ENCODE measurements around the gene GSC2.

Gene GSC2

GRCh38 chr22:19149991-19150390, at the start of gene GSC2:
Gene GSC2, minus strand, starts transcription at chr22:19150292. Its CDS starts 9 bp downstream, at chr22:19150283.
- no peak for DNase-seq (ENCODE audit: low read depth in 2 of 2)

- no peak for DNase-seq (ENCODE audit: low read depth in 2 of 2)
Observed at GRCh38 chr22:19199479-19199878, 49.4 kb upstream of the GSC2 start.

GRCh38 chr22:19197997-19198865, 48.1 kb upstream of the GSC2 start:
- no peak for DNase-seq (ENCODE audit: low read depth in 2 of 2)

GRCh38 chr22:19196841-19197612, 46.9 kb upstream of the GSC2 start:
- DNase-seq (ENCODE audit: low read depth in 2 of 2), result no peak

- no peak for DNase-seq (ENCODE audit: low read depth in 2 of 2)
Observed at GRCh38 chr22:19195796-19196731, 46.0 kb upstream of the GSC2 start.

- no peak for DNase-seq (ENCODE audit: low read depth in 2 of 2)
Observed at GRCh38 chr22:19194766-19195536, 44.9 kb upstream of the GSC2 start.

- no peak for DNase-seq (ENCODE audit: low read depth in 2 of 2)
Observed at GRCh38 chr22:19193879-19194278, 43.8 kb upstream of the GSC2 start.

- no peak for DNase-seq (ENCODE audit: low read depth in 2 of 2)
Observed at GRCh38 chr22:19187716-19188563, 37.8 kb upstream of the GSC2 start.

- no peak for DNase-seq (ENCODE audit: low read depth in 2 of 2)
Observed at GRCh38 chr22:19184276-19184997, 34.3 kb upstream of the GSC2 start.

- DNase-seq (ENCODE audit: low read depth in 2 of 2), result no peak
Observed at GRCh38 chr22:19183216-19183615, 33.1 kb upstream of the GSC2 start.

GRCh38 chr22:19182472-19183157, 32.5 kb upstream of the GSC2 start:
- DNase-seq (ENCODE audit: low read depth in 2 of 2), result no peak

GRCh38 chr22:19181786-19182471, 31.8 kb upstream of the GSC2 start:
- no peak for DNase-seq (ENCODE audit: low read depth in 2 of 2)

- DNase-seq (ENCODE audit: low read depth in 2 of 2), result no peak
Observed at GRCh38 chr22:19180740-19181410, 30.8 kb upstream of the GSC2 start.

GRCh38 chr22:19180234-19180633, 30.1 kb upstream of the GSC2 start:
- DNase-seq (ENCODE audit: low read depth in 2 of 2), result no peak

GRCh38 chr22:19179497-19180048, 29.5 kb upstream of the GSC2 start:
- DNase-seq (ENCODE audit: low read depth in 2 of 2), result no peak

- DNase-seq (ENCODE audit: low read depth in 2 of 2), result peak; percentile 55 to 60
Observed at GRCh38 chr22:19178657-19179496, 28.8 kb upstream of the GSC2 start, which contains the start of gene SLC25A1. Gene SLC25A1, minus strand, starts transcription at chr22:19178736. Its CDS starts 63 bp downstream, at chr22:19178673.
